Peyer's patch (tissue), 4 donors: ENCODE results near the gene INSYN1. TPM values are rescaled to one million over a fixed set of nuclear protein-coding genes. Genes with fewer than 3 reads are reported as not detected.

Experiments used
- DNase-seq, 3 donors: peaks; one replicate each; pipeline ENCODE4 v3.0.0-alpha.2; 2017 to 2019
- H3K27ac ChIP-seq, 4 donors: fragments of 200-600 bp; sonication (generic); one replicate each; pipeline ENCODE4 v1.5.1; 2016 to 2019
- H3K27me3 ChIP-seq, 2 donors: fragments of 200-600 bp; sonication (generic); one replicate each; pipeline ENCODE4 v1.5.1; 2019
- H3K36me3 ChIP-seq, 3 donors: fragments of 200-600 bp; sonication (generic); one replicate each; pipeline ENCODE4 v1.5.1; 2016 to 2019
- H3K4me1 ChIP-seq, 4 donors: fragments of 200-600 bp; sonication (generic); one replicate each; pipeline ENCODE4 v1.5.1; 2016 to 2019
- H3K4me3 ChIP-seq, 4 donors: fragments of 200-600 bp; sonication (generic); 1 replicate in 3 of 4; 2 replicates in 1 of 4; pipeline ENCODE4 v1.5.1; 2016 to 2019; ENCODE audit warnings: mild to moderate bottlenecking in 1 of 4
- H3K9me3 ChIP-seq, 4 donors: fragments of 200-600 bp; sonication (generic); one replicate each; pipeline ENCODE4 v1.5.1; 2016 to 2019; ENCODE audit warnings: mild to moderate bottlenecking in 1 of 4
- POLR2A ChIP-seq, 2 donors: fragments of 450-650 bp; IDR thresholded peaks; one replicate each; pipeline ENCODE4 v1.5.1; 2017; ENCODE audit warnings: antibody characterized with exemption in 2 of 2, mild to moderate bottlenecking in 2 of 2, moderate library complexity in 2 of 2
- total RNA-seq, 4 donors: library from RNA; depleted of rRNA; stranded (reverse); fragments of >200 nt; gene quantifications; one replicate each; pipeline ENCODE4 v1.1.0, GENCODE V29; 2016
- TF ChIP-seq, protein P1 (sequence below), 6 experiments: fragments of 450-650 bp in 4 of 6; fragments of 200-600 bp in 2 of 6; sonication (generic) in 1 of 6; IDR thresholded peaks; one replicate each; pipeline ENCODE4 v1.5.1; 2017 to 2019; ENCODE audit warnings: antibody characterized with exemption in 6 of 6, mild to moderate bottlenecking in 3 of 6, moderate library complexity in 1 of 6

INSYN1 gene
- total RNA-seq, 4 donors from 2014 or later, result 0.13 to 3.3 (median 2.2) TPM; not detected in 1

DNA sequence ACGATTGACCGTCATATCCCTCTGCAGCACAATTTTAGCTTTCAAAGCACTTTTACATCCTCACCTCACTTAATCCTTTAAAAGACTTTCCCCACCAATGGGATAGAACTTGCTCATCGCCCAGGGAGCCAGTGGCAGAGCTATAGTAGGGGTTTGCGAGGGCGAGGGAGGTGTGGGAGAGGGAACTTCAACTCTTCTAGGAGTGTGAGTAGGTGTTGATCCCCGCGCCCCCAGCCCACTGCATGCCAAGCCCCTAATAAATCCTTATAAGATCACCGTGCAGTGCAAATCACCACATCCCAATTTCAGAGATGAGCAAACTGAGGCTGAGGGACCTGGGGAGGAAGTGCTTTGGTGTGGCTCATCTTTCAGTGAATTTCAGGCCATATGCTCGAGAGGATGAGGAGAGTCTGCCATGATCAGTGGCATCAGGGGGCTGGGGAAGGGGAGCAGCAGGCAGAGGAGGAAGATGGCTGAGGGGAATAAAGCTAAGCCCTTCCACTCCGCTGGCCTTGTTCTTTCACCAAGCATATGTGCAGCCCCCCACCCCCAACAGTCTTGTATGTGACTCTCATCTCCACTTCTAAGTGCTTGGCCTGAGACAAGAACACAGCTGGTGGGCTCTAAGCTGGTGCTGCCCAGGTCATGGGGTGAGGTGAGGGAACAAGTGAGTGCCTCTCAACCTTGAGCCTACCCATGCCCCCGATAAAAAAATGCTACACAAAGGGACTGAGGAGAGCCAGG lies 5.1 kb downstream of the INSYN1 start:
- H3K9me3 ChIP-seq, result no peaks in the 10 kb centered on the region
- DNase-seq, result no peak
- no peaks in the 10 kb centered on the region for H3K36me3 ChIP-seq
- H3K4me3 ChIP-seq, result no peak overlapping the region
- peaks cover 0 to 12% of the 10 kb centered on the region in 2 donors for H3K27me3 ChIP-seq
- peaks cover 0 to 22% (median 5%) of the 10 kb centered on the region in 4 donors for H3K4me1 ChIP-seq
- TF ChIP-seq, protein P1, sequence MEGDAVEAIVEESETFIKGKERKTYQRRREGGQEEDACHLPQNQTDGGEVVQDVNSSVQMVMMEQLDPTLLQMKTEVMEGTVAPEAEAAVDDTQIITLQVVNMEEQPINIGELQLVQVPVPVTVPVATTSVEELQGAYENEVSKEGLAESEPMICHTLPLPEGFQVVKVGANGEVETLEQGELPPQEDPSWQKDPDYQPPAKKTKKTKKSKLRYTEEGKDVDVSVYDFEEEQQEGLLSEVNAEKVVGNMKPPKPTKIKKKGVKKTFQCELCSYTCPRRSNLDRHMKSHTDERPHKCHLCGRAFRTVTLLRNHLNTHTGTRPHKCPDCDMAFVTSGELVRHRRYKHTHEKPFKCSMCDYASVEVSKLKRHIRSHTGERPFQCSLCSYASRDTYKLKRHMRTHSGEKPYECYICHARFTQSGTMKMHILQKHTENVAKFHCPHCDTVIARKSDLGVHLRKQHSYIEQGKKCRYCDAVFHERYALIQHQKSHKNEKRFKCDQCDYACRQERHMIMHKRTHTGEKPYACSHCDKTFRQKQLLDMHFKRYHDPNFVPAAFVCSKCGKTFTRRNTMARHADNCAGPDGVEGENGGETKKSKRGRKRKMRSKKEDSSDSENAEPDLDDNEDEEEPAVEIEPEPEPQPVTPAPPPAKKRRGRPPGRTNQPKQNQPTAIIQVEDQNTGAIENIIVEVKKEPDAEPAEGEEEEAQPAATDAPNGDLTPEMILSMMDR (IDR thresholded peaks at IDR 0.05), result no peak
- no peak for TF ChIP-seq POLR2A (IDR thresholded peaks at IDR 0.05)
- no peak overlapping the region for H3K27ac ChIP-seq

DNA sequence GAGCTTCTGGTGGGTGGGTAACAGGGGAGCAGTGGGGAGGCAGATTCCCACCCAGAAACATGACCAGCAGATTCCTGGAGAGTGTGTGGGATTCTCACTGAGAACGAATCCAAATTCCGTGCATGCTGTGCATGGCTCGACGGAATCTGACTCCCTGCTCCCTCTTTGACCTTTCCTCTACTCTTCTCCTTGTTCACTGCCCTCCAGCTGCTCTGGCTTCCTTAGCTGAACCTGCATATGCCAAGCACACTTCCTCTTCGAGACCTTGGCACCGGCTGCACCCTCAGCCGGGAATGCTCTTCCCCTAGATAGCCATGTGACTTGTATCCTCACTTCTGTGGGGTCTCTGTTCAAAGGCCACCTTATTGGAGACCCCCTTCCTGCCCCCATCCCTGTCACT lies 6.3 kb downstream of the INSYN1 start:
- no peak for TF ChIP-seq POLR2A (IDR thresholded peaks at IDR 0.05)
- TF ChIP-seq, protein P1 (IDR thresholded peaks at IDR 0.05), result no peak
- DNase-seq, result no peak
- Histone ChIP-seq H3K4me3 (no peak overlapping the region), H3K36me3 (no peaks in the 10 kb centered on the region), H3K27me3 (peaks cover 0 to 7% of the 10 kb centered on the region in 2 donors), H3K9me3 (no peaks in the 10 kb centered on the region), H3K27ac (no peak overlapping the region), H3K4me1 (peaks cover 0 to 12% (median under 1%) of the 10 kb centered on the region in 4 donors)

DNA sequence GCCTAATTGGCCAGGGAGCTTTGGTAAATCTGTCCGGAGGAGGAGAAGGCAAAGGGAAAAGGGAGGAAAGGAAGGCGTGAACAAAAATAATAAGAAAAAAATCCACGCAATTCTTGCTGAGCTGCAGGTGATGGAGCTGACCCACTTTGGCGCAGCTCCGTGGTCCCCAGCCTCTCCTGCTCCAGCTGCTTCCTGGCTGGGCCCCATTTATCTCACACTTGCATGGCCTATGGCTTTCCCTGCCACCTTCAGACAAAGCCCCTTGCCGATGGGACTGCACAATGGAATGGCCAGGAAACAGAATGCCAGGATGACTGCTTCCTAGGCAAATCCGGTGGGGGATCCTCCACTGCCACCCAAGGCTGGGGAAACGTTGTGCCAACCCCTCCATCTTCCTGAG lies 6.9 kb downstream of the INSYN1 start:
- peaks cover 0 to 4% of the 10 kb centered on the region in 2 donors for H3K27me3 ChIP-seq
- DNase-seq, result no peak
- peaks cover 0 to 6% (median 0%) of the 10 kb centered on the region in 4 donors for H3K4me1 ChIP-seq
- no peak overlapping the region for H3K4me3 ChIP-seq
- no peak overlapping the region for H3K27ac ChIP-seq
- no peaks in the 10 kb centered on the region for H3K36me3 ChIP-seq
- no peaks in the 10 kb centered on the region for H3K9me3 ChIP-seq
- no peak for TF ChIP-seq POLR2A (IDR thresholded peaks at IDR 0.05)
- TF ChIP-seq, protein P1 (IDR thresholded peaks at IDR 0.05), result no peak

DNA sequence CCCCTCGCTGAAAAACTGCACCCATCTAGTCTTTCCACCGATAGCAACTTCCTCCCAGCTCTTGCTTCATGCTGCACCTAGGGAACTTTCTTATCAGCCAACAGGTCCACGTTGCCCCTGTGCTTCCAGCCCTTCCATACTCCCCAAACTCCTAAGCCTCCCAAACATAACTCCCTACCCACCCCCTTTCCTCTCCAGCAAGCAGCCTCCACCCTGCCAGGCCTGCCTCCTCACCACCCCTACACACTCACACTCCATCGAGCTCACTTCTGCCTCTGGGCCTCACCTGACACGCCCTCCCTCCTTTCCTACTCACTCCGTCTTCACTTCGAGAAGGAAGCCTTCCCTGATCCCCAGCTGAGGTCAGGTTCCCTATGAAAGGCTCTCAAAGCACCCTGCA lies 8.1 kb downstream of the INSYN1 start:
- Histone ChIP-seq H3K27me3 (no peaks in the 10 kb centered on the region), H3K9me3 (no peaks in the 10 kb centered on the region), H3K36me3 (no peaks in the 10 kb centered on the region), H3K4me3 (no peak overlapping the region), H3K27ac (no peak overlapping the region), H3K4me1 (no peaks in the 10 kb centered on the region)
- no peak for DNase-seq
- TF ChIP-seq, protein P1 (IDR thresholded peaks at IDR 0.05), result no peak
- TF ChIP-seq POLR2A (IDR thresholded peaks at IDR 0.05), result no peak

DNA sequence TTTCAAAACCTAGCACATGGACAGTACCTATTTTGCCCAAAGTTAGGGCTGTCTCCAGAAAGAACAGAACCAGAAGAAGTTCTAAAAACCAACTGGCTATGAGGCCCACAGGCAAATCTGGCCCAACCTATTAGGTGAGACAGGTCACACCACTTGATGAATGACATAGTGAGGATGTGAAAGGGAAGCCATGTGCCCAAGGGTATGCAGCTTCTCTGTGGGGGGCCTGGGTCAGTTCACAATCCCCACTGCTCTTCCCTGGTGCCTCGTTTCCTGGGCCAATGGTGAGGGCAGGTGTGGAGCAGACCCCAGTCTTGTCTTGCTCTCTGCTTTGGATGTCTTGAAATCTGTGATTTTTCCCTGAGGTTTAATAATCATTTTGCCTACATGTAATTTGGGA lies 8.9 kb downstream of the INSYN1 start:
- Histone ChIP-seq H3K36me3 (no peaks in the 10 kb centered on the region), H3K4me1 (no peaks in the 10 kb centered on the region), H3K9me3 (no peaks in the 10 kb centered on the region), H3K27ac (no peak overlapping the region), H3K27me3 (no peaks in the 10 kb centered on the region), H3K4me3 (no peak overlapping the region)
- TF ChIP-seq POLR2A (IDR thresholded peaks at IDR 0.05), result no peak
- TF ChIP-seq, protein P1 (IDR thresholded peaks at IDR 0.05), result no peak
- DNase-seq, result no peak
